K562 (cell line): ENCODE data around the gene CASP9. TPM values are rescaled to one million over a fixed set of nuclear protein-coding genes. Genes with fewer than 3 reads are reported as not detected.

Experiments used
- COPS2 ChIP-seq: fragments of 450-650 bp; conservative IDR thresholded peaks from 2 replicates; pipeline ENCODE4 v1.6.1; 2016; ENCODE audit warnings: mild to moderate bottlenecking, moderate library complexity
- DDX20 ChIP-seq: fragments of 450-650 bp; IDR thresholded peaks from 2 replicates; pipeline ENCODE4 v1.6.1; 2016; ENCODE audit warnings: missing genetic modification characterization, low read depth, mild to moderate bottlenecking, missing compliant biosample characterization, moderate library complexity
- EZH2 ChIP-seq: IDR thresholded peaks from 2 replicates; pipeline ENCODE4 v1.6.1; 2012; ENCODE audit warnings: low read depth, mild to moderate bottlenecking, inconsistent platforms, low read length, borderline replicate concordance
- GABPB2 ChIP-seq: fragments of 250-450 bp; sonication (Bioruptor Pico); conservative IDR thresholded peaks from 2 replicates; pipeline ENCODE4 v1.5.1; 2021; ENCODE audit warnings: mild to moderate bottlenecking
- HSF4 ChIP-seq: fragments of 250-450 bp; sonication (Bioruptor Pico); IDR thresholded peaks from 2 replicates; pipeline ENCODE4 v2.1.2; 2022; ENCODE audit warnings: mild to moderate bottlenecking, moderate library complexity, borderline replicate concordance
- PCBP1 ChIP-seq: fragments of 200-400 bp; formaldehyde crosslinking; IDR thresholded peaks from 2 replicates; pipeline ENCODE4 v1.6.1; 2018; ENCODE audit warnings: mild to moderate bottlenecking, low read depth, low read length; ENCODE audit not compliant: poor library complexity, severe bottlenecking
- ZNF197 ChIP-seq: fragments of 200-800 bp; sonication (Bioruptor generic); IDR thresholded peaks from 2 replicates; pipeline ENCODE4 v1.6.1; 2016; ENCODE audit warnings: low read depth, missing genetic modification characterization, missing compliant biosample characterization
- ZNF644 ChIP-seq: fragments of 200-800 bp; sonication (Bioruptor generic); IDR thresholded peaks from 2 replicates; pipeline ENCODE4 v1.6.1; 2016; ENCODE audit warnings: low read depth, missing genetic modification characterization, missing compliant biosample characterization
- polyA plus RNA-seq, 8 experiments: library from polyadenylated mRNA; depleted of rRNA in 4 of 8; stranded (reverse) in 5 of 8; unstranded in 3 of 8; fragments of >200 nt; fragmentation: Nextera tagmentation in 2 of 8; fragmentation: Illumina TruSeq in 1 of 8; extraction: Ambion mirVana in 2 of 8; extraction: Trizol in 1 of 8; gene quantifications; 2 replicates each; pipeline versions ENCODE4 v1.2.1 to v1.2.3, GENCODE V29; 2011 to 2014; ENCODE audit warnings: inconsistent platforms in 1 of 8, missing spikeins in 1 of 8
- total RNA-seq, 7 experiments: library from RNA; depleted of rRNA in 6 of 7; stranded (reverse); fragments of >200 nt in 6 of 7; fragmentation: Illumina TruSeq in 2 of 7; extraction: Trizol in 2 of 7; gene quantifications; 2 replicates each; pipeline versions ENCODE4 v1.2.1 to v1.2.3, GENCODE V29; 2011 to 2021; ENCODE audit warnings: low replicate concordance in 1 of 7
- TF ChIP-seq, protein P1 (sequence below): fragments of 250-450 bp; sonication (Bioruptor Pico); IDR thresholded peaks from 2 replicates; pipeline ENCODE4 v1.8.0; 2022; ENCODE audit warnings: inconsistent platforms
- TF ChIP-seq, protein P2 (sequence below), 2 experiments: IDR thresholded peaks; 2 replicates each; pipeline ENCODE4 v1.6.1; 2012; ENCODE audit warnings: improper control_type of control experiment in 2 of 2, low read depth in 2 of 2, low read length in 2 of 2, borderline replicate concordance in 1 of 2
- TF ChIP-seq, protein P3 (sequence below): sonication (generic); formaldehyde crosslinking; IDR thresholded peaks from 2 replicates; pipeline ENCODE4 v1.8.0; 2022; ENCODE audit warnings: missing genetic modification reagents, mild to moderate bottlenecking, borderline replicate concordance
- TF ChIP-seq, protein P4 (sequence below): fragments of 200-800 bp; sonication (Bioruptor generic); IDR thresholded peaks from 2 replicates; pipeline ENCODE4 v1.6.1; 2016; ENCODE audit warnings: missing genetic modification characterization, missing compliant biosample characterization
- TF ChIP-seq, protein P5 (sequence below): fragments of 450-650 bp; IDR thresholded peaks from 2 replicates; pipeline ENCODE4 v1.7.0; 2016; ENCODE audit warnings: borderline replicate concordance

Gene CASP9
- total and polyA plus RNA-seq, 9 of the 15 experiments (the other 6 are each of a cell fraction or from before 2014, with no cell fraction given), result 10.8 to 54.1 (median 30.7) TPM

DNA sequence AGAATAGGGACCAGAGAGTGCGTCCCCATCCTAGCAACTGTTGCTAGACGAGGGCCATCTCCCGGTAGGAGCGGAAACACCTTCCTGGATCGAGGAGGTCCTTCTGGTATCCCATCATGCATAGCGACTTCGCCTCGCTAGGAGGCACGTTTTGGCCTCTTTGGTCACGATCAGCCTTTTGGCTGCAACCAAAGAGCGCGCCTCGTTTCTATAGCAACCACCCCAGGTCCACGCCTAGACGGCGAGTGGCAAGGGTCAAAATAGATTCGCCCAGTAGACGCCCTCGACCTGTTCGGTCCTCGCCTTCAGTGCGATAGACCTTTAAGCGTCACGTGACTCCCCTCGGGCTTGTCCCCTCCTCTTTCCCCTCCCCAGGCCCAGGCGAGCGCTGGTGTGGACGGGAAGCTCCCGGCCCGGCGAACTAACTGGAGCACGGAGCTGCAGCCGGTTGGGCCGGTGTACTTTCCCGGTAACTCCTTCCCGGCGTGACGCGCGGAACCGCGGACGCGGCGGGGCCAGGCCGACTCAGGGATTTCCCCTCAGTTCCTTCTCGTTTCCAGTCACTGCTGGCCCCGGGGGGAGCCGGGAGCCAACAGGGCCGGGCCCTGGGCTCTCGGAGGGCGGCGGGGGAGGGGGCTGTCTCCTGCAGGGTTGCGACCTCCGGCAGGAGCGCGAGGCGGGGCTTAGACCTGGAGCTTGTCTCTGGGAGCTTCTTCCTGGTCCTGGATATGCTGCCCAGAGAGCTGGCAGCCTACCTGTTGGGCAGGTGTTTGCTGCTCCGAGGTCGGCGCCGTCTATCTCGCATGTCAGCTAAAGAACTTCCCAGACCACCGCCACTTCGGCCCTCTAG, 2.7 kb upstream of the CASP9 start, which contains the start of gene DNAJC16 (continued):
- TF ChIP-seq, protein P1, sequence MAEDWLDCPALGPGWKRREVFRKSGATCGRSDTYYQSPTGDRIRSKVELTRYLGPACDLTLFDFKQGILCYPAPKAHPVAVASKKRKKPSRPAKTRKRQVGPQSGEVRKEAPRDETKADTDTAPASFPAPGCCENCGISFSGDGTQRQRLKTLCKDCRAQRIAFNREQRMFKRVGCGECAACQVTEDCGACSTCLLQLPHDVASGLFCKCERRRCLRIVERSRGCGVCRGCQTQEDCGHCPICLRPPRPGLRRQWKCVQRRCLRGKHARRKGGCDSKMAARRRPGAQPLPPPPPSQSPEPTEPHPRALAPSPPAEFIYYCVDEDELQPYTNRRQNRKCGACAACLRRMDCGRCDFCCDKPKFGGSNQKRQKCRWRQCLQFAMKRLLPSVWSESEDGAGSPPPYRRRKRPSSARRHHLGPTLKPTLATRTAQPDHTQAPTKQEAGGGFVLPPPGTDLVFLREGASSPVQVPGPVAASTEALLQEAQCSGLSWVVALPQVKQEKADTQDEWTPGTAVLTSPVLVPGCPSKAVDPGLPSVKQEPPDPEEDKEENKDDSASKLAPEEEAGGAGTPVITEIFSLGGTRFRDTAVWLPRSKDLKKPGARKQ (CRISPR knock-in tag), result no peak
- no peak for TF ChIP-seq HSF4 (CRISPR knock-in tag)
- TF ChIP-seq PCBP1, result peak; percentile 89
- TF ChIP-seq COPS2, result no peak
- TF ChIP-seq DDX20, result no peak
- TF ChIP-seq, protein P2, sequence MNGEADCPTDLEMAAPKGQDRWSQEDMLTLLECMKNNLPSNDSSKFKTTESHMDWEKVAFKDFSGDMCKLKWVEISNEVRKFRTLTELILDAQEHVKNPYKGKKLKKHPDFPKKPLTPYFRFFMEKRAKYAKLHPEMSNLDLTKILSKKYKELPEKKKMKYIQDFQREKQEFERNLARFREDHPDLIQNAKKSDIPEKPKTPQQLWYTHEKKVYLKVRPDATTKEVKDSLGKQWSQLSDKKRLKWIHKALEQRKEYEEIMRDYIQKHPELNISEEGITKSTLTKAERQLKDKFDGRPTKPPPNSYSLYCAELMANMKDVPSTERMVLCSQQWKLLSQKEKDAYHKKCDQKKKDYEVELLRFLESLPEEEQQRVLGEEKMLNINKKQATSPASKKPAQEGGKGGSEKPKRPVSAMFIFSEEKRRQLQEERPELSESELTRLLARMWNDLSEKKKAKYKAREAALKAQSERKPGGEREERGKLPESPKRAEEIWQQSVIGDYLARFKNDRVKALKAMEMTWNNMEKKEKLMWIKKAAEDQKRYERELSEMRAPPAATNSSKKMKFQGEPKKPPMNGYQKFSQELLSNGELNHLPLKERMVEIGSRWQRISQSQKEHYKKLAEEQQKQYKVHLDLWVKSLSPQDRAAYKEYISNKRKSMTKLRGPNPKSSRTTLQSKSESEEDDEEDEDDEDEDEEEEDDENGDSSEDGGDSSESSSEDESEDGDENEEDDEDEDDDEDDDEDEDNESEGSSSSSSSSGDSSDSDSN (IDR thresholded peaks at IDR 0.05; ENCODE audit: borderline replicate concordance in 1 of 2, low read depth in 2 of 2, low read length in 2 of 2), result peak; percentile 95 to 97
- TF ChIP-seq, protein P3, sequence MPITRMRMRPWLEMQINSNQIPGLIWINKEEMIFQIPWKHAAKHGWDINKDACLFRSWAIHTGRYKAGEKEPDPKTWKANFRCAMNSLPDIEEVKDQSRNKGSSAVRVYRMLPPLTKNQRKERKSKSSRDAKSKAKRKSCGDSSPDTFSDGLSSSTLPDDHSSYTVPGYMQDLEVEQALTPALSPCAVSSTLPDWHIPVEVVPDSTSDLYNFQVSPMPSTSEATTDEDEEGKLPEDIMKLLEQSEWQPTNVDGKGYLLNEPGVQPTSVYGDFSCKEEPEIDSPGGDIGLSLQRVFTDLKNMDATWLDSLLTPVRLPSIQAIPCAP (CRISPR knock-in tag), result no peak
- TF ChIP-seq, protein P4, sequence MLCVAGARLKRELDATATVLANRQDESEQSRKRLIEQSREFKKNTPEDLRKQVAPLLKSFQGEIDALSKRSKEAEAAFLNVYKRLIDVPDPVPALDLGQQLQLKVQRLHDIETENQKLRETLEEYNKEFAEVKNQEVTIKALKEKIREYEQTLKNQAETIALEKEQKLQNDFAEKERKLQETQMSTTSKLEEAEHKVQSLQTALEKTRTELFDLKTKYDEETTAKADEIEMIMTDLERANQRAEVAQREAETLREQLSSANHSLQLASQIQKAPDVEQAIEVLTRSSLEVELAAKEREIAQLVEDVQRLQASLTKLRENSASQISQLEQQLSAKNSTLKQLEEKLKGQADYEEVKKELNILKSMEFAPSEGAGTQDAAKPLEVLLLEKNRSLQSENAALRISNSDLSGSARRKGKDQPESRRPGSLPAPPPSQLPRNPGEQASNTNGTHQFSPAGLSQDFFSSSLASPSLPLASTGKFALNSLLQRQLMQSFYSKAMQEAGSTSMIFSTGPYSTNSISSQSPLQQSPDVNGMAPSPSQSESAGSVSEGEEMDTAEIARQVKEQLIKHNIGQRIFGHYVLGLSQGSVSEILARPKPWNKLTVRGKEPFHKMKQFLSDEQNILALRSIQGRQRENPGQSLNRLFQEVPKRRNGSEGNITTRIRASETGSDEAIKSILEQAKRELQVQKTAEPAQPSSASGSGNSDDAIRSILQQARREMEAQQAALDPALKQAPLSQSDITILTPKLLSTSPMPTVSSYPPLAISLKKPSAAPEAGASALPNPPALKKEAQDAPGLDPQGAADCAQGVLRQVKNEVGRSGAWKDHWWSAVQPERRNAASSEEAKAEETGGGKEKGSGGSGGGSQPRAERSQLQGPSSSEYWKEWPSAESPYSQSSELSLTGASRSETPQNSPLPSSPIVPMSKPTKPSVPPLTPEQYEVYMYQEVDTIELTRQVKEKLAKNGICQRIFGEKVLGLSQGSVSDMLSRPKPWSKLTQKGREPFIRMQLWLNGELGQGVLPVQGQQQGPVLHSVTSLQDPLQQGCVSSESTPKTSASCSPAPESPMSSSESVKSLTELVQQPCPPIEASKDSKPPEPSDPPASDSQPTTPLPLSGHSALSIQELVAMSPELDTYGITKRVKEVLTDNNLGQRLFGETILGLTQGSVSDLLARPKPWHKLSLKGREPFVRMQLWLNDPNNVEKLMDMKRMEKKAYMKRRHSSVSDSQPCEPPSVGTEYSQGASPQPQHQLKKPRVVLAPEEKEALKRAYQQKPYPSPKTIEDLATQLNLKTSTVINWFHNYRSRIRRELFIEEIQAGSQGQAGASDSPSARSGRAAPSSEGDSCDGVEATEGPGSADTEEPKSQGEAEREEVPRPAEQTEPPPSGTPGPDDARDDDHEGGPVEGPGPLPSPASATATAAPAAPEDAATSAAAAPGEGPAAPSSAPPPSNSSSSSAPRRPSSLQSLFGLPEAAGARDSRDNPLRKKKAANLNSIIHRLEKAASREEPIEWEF, result no peak
- TF ChIP-seq ZNF197 (CRISPR knock-in tag), result peak; percentile 55; the same call in 1 of the 2 replicates
- TF ChIP-seq GABPB2, result no peak; the same call in 1 of the 2 replicates
- TF ChIP-seq ZNF644 (tag), result no peak; the same call in 1 of the 2 replicates
- no peak for TF ChIP-seq EZH2
- TF ChIP-seq, protein P5, sequence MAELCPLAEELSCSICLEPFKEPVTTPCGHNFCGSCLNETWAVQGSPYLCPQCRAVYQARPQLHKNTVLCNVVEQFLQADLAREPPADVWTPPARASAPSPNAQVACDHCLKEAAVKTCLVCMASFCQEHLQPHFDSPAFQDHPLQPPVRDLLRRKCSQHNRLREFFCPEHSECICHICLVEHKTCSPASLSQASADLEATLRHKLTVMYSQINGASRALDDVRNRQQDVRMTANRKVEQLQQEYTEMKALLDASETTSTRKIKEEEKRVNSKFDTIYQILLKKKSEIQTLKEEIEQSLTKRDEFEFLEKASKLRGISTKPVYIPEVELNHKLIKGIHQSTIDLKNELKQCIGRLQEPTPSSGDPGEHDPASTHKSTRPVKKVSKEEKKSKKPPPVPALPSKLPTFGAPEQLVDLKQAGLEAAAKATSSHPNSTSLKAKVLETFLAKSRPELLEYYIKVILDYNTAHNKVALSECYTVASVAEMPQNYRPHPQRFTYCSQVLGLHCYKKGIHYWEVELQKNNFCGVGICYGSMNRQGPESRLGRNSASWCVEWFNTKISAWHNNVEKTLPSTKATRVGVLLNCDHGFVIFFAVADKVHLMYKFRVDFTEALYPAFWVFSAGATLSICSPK, result no peak
